ENCODE data around the gene EXOC6B. TPM values are rescaled to one million over a fixed set of nuclear protein-coding genes. Genes with fewer than 3 reads are reported as not detected.

EXOC6B gene
- total RNA-seq, 1 experiment from 2014 or later: 18.5 TPM

- in situ Hi-C loops (cut with HindIII; ENCODE audit: low pct_unique_long_range_greater_than_20kb, low sequenced_read_pairs): no loop called here
- DNase-seq (ENCODE audit: low read depth): no peak
These were observed 678.4 kb downstream of the EXOC6B start, which contains the start of gene CYP26B1 for GRCh38 chr2:72147303-72147971. Gene CYP26B1 (minus strand): TSS chr2:72147862. CDS start chr2:72147834, 28 bp downstream.

- DNase-seq (ENCODE audit: low read depth): no peak
- in situ Hi-C loops (cut with HindIII; ENCODE audit: low pct_unique_long_range_greater_than_20kb, low sequenced_read_pairs): no loop called here
These were observed 679.2 kb downstream of the EXOC6B start for GRCh38 chr2:72146347-72147302.

DNA sequence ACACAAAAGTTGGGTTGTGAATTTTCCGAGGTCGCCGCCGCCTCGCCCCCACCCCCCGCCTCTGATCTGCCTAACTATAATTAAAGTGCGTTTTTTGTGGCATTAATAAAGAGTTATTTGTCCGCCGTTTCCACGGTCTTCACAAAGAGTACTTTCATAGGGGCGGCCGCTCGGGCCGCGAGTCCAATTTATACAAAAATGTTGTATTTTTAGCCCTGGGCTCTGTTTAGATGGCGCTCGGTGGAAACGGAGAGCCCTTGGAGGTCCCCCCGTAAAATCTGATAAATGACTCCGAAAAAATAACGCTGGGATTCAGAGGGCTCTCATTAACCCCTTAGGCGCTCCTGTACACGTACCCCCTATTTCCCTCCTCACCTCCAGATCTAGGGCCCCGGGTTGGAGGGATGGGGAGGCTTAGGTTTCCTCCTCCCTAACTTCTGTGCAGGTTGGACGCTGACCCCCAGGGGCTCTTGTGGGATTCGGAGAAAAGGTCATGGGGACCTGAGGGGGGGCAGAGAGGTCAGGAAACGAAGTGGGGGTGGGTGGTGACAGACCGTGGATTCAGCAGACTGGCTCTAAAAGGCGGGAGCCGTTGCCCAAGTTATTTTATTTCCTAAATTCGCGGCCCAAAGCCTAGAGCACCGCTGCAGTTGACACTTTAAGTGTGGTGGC is 680.0 kb downstream of the EXOC6B start:
- in situ Hi-C loops (cut with HindIII; ENCODE audit: low pct_unique_long_range_greater_than_20kb, low sequenced_read_pairs): no loop called here
- no peak for DNase-seq (ENCODE audit: low read depth)

GRCh38 chr2:72145289-72145657 is 680.6 kb downstream of the EXOC6B start:
- in situ Hi-C loops (cut with HindIII; ENCODE audit: low pct_unique_long_range_greater_than_20kb, low sequenced_read_pairs): no loop called here
- DNase-seq (ENCODE audit: low read depth): peak; percentile 87

GRCh38 chr2:72144632-72145288 is 681.1 kb downstream of the EXOC6B start:
- peak; percentile 84 for DNase-seq (ENCODE audit: low read depth)
- in situ Hi-C loops (cut with HindIII; ENCODE audit: low pct_unique_long_range_greater_than_20kb, low sequenced_read_pairs): no loop called here

DNA sequence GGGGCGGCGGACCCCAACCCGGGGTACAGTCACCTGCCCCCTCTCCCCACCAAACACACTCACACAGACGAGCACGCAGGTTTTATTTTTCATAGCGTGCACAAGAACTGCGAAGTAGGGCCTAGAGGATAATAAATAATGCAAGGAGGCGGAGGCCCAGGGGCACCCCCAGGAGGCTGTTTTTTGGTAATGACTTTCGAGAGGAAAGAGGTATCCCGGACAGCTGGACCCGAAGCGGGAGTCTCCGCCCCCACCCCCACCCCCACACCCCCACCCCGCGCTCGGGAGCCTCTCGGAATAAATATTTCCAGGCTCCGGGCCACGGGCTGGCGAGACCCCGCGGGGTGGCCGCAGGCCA is 681.6 kb downstream of the EXOC6B start:
- in situ Hi-C loops (cut with HindIII; ENCODE audit: low pct_unique_long_range_greater_than_20kb, low sequenced_read_pairs): no loop called here

DNA sequence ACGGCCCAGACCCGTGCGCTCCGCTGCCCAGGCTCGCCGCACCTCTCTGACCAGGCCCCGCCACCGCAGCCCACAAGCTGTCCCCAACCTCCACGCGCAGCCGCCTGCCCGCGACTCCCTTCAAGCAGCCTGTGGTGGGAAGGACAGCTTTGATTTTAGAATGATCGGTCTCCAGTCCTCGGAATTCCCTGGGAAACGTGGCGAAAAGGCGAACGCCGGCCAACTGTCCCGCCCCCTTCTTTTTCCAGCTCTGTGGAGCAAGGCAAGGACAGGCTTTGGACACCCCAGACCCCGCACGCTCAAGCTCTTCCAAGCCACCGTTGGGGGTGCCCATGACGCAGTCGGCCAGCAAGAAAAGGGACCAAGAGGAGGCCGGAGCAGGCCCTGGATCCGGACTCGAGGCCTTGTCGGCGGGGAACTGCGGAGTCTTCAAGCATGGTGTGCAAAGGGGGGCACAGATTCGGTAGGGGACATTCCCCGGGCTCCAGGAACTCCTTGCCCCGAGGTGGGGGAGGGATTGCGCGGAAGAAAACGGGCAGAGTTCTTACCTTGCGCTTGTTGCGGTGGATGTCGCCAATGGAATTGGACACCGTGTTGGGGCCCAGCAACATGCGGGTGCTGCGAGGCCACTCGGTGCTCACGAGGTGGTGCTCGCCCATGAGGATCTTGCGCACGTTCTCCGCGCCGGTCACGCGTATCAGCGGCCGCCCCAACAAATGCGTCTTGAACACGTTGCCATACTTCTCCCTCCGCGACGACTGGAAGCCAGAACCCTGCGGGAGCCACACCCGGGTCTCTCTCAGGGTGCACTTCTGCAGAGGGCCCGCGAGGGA is 682.2 kb downstream of the EXOC6B start:
- in situ Hi-C loops (cut with HindIII; ENCODE audit: low pct_unique_long_range_greater_than_20kb, low sequenced_read_pairs): no loop called here
- no peak for DNase-seq (ENCODE audit: low read depth)

More for the DNA sequence above, 681.6 kb downstream of the EXOC6B start:
- DNase-seq (ENCODE audit: low read depth): no peak

- in situ Hi-C loops (cut with HindIII; ENCODE audit: low pct_unique_long_range_greater_than_20kb, low sequenced_read_pairs): no loop called here
- no peak for DNase-seq (ENCODE audit: low read depth)
These were observed 683.0 kb downstream of the EXOC6B start for GRCh38 chr2:72142570-72143440.

GRCh38 chr2:72141881-72142451 is 683.9 kb downstream of the EXOC6B start:
- in situ Hi-C loops (cut with HindIII; ENCODE audit: low pct_unique_long_range_greater_than_20kb, low sequenced_read_pairs): no loop called here
- no peak for DNase-seq (ENCODE audit: low read depth)

DNA sequence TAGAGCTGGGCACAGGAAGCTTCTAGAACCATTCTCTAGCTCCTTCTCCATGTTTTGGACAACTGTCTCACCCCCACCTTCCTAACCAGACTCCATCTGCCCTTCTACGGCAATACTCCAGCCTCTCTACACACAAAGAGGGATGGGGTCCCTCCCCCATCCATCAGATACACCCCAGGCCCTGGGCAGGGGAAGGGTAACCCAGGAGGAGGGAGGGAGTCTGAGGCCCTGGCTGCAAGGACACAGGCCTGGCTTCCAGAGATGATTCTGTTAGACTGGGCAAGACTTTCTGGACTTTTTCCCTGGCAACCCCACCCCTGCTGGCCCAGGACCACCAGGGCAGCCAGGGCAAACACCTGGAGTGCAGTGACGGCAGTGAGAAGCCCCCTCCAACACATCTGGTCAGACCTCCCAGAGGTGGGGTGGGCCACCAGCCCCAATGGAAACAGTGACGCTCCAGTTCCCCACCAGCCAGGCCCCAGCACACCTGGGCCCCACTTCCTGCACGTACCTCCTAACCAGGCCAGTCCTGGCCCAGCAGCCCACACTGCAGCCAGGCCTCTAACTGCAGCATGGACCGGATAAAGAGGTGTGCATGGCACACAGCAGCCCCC is 684.7 kb downstream of the EXOC6B start:
- DNase-seq (ENCODE audit: low read depth): no peak
- in situ Hi-C loops (cut with HindIII; ENCODE audit: low pct_unique_long_range_greater_than_20kb, low sequenced_read_pairs): no loop called here

GRCh38 chr2:72140621-72140960 is 685.2 kb downstream of the EXOC6B start:
- in situ Hi-C loops (cut with HindIII; ENCODE audit: low pct_unique_long_range_greater_than_20kb, low sequenced_read_pairs): no loop called here
- no peak for DNase-seq (ENCODE audit: low read depth)

DNA sequence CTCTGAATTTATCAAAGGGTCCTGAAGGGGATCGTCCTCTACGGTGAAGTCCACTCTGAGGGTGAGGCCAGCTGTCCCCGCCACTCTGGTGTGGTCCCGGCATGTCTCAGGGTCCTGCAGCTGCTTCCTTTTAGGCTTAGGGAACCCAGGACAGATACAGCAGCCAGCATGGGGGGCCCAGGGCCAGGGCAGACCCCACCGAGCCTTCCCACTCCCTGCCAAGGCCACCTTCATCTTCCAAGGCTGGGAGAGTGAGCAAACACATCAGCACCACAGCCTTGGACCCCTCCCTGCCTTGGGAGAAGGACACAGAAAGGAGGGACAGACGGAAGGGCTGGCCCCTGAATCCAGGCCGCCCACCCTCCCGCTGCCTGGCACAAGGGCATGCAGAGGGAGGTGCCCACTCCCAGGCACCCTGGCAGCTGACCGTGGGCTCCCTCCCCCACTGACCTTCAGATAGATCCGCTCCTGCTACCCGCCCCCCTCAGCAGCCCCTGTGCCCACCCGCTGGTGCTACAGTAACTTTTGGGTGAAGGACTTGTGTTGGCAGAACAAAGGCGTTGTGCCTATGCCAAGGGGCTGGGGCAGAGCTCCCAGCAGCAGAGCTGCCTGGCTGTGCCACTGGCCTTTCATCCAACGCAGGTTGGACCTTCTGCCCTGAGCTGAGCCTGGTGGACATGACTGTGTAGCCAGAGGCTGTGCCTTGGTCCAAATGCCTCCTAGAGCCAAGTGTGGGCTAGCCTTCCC is 685.8 kb downstream of the EXOC6B start:
- in situ Hi-C loops (cut with HindIII; ENCODE audit: low pct_unique_long_range_greater_than_20kb, low sequenced_read_pairs): no loop called here

DNA sequence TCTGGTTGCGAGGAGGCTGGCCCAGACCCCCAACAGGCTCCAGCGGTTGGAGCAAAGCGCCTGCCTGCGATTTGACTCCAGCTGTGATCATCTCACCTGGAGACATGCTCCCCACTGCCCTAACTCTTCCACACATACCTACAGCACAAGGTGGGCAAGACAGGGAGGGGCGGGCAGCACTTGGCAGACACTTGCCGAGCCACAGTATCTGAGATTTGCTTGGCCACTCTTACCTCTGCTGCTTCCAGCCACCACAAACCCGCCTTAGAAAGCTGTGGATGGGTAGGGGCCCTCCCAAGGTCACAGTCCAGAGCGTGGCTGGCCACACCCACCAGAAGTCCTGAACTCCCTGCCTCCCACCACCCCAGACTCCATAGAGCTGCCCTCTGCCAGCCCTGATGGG is 686.4 kb downstream of the EXOC6B start:
- no peak for DNase-seq (ENCODE audit: low read depth)
- in situ Hi-C loops (cut with HindIII; ENCODE audit: low pct_unique_long_range_greater_than_20kb, low sequenced_read_pairs): no loop called here

More for the DNA sequence above, 685.8 kb downstream of the EXOC6B start:
- DNase-seq (ENCODE audit: low read depth): no peak

DNA sequence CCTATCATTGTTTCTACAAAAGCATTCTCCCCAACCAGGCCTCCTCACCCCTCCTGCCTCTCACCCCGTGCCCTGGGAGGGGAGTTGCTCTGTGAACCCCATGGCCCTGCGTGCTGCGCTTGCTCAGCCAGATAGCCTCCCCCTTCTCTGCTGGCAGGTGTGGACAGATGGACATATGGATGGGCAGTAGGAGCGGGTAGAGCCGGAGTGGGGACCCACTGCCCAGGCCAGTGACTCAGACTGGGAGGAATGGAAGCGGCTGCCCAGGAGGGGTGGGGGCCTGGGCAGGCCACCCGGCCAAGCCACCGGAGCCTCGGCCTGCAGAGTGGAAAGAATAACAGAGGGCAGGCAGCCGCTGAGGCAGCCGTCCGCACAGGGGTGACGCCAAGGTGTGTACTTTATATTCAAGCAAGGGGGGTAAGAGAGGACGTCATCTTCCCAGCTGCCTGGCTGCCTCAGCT is 686.9 kb downstream of the EXOC6B start:
- peak; percentile 94 for DNase-seq (ENCODE audit: low read depth)
- in situ Hi-C loops (cut with HindIII; ENCODE audit: low pct_unique_long_range_greater_than_20kb, low sequenced_read_pairs): no loop called here

- in situ Hi-C loops (cut with HindIII; ENCODE audit: low pct_unique_long_range_greater_than_20kb, low sequenced_read_pairs): no loop called here
- DNase-seq (ENCODE audit: low read depth): peak; percentile 81
These were observed 687.6 kb downstream of the EXOC6B start for GRCh38 chr2:72138011-72138881.

All from Caki2 (cell line).